ENCODE data around the gene FAM107B. TPM values are rescaled to one million over a fixed set of nuclear protein-coding genes. Genes with fewer than 3 reads are reported as not detected.

FAM107B gene
- total RNA-seq, 1 experiment from 2014 or later = 41.6 TPM

- no peak for TF ChIP-seq REST (IDR thresholded peaks at IDR 0.05; ENCODE audit: low read depth)
- TF ChIP-seq, protein P1, sequence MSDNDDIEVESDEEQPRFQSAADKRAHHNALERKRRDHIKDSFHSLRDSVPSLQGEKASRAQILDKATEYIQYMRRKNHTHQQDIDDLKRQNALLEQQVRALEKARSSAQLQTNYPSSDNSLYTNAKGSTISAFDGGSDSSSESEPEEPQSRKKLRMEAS (IDR thresholded peaks at IDR 0.05) = no peak
- no peak for TF ChIP-seq POLR2AphosphoS5 (IDR thresholded peaks at IDR 0.05; ENCODE audit: low read depth, low read length)
- no peak for TF ChIP-seq EZH2 (IDR thresholded peaks at IDR 0.05)
- TF ChIP-seq CBX3 (IDR thresholded peaks at IDR 0.05; ENCODE audit: low read depth) = no peak
These were observed 119.8 kb downstream of the FAM107B start (continued) for GRCh38 chr10:14654821-14655382.

GRCh38 chr10:14653271-14654161 is 121.2 kb downstream of the FAM107B start:
- Histone ChIP-seq H3K36me3 (ENCODE audit: control insufficient read depth in 1 of 2, insufficient read depth in 2 of 2, low read length in 2 of 2) (no peaks in the 10 kb centered on the region), H3K4me1 (ENCODE audit: control insufficient read depth in 1 of 2, insufficient read depth in 2 of 2, low read length in 2 of 2) (peaks cover 11 to 17% of the 10 kb centered on the region in 2 experiments), H3K4me3 (replicated peaks in 1 of 2; ENCODE audit: low read depth in 1 of 2, low read length in 2 of 2) (no peak overlapping the region), H4K20me1 (ENCODE audit: insufficient read depth) (no peaks in the 10 kb centered on the region), H3K4me2 (ENCODE audit: low read length) (peak overlapping the region; percentile 20), H3K27ac (ENCODE audit: low read depth, low read length) (no peak overlapping the region), H3K9me2 (ENCODE audit: insufficient read depth) (no peaks in the 10 kb centered on the region), H2AFZ (ENCODE audit: low read depth, low read length, poor library complexity, severe bottlenecking) (no peak overlapping the region), H3K27me3 (ENCODE audit: insufficient read depth, low read length) (no peaks in the 10 kb centered on the region), H3K79me2 (ENCODE audit: insufficient read depth, low read length) (no peaks in the 10 kb centered on the region), H3K9me3 (ENCODE audit: control insufficient read depth in 1 of 2, insufficient read depth in 1 of 2, low read depth in 1 of 2, low read length in 2 of 2) (no peaks in the 10 kb centered on the region), H3K9ac (ENCODE audit: low read length) (no peak overlapping the region)
- ChIA-PET POLR2A (no interaction called here), CTCF (no interaction called here), RAD21 (ENCODE audit: low non-redundant PET in 1 of 2, low total read pairs in 2 of 2, uncharacterized antibody in 2 of 2, unreplicated experiment in 2 of 2) (no interaction called here)
- BruUV-seq (replicated peaks) = no TSS peak
- DNase-seq (ENCODE audit: low read depth, low spot score) = no peak
- no peak for ATAC-seq
- intact Hi-C loops (cut with micrococcal nuclease) = no loop called here
- no peak for TF ChIP-seq ZNF274 (IDR thresholded peaks at IDR 0.05; ENCODE audit: low read depth, low read length)
- no peak for TF ChIP-seq JUND (IDR thresholded peaks at IDR 0.05)
- no peak for TF ChIP-seq SRF (IDR thresholded peaks at IDR 0.05; ENCODE audit: low read depth)
